Thyroid gland (tissue), 4 donors: ENCODE results near the gene GSG1L.

Experiments used
- CTCF ChIP-seq, 6 experiments: fragments of 200-600 bp in 3 of 6; fragments of 450-650 bp in 3 of 6; sonication (generic) in 3 of 6; IDR thresholded peaks; one replicate each; pipeline ENCODE4 v1.5.1; 2016 to 2019; ENCODE audit warnings: antibody characterized with exemption in 6 of 6, mild to moderate bottlenecking in 2 of 6, inconsistent platforms in 1 of 6, moderate library complexity in 1 of 6
- POLR2A ChIP-seq, 2 donors: fragments of 450-650 bp; IDR thresholded peaks; one replicate each; pipeline ENCODE4 v1.6.1; 2017; ENCODE audit warnings: antibody characterized with exemption in 2 of 2, mild to moderate bottlenecking in 2 of 2, moderate library complexity in 1 of 2

DNA sequence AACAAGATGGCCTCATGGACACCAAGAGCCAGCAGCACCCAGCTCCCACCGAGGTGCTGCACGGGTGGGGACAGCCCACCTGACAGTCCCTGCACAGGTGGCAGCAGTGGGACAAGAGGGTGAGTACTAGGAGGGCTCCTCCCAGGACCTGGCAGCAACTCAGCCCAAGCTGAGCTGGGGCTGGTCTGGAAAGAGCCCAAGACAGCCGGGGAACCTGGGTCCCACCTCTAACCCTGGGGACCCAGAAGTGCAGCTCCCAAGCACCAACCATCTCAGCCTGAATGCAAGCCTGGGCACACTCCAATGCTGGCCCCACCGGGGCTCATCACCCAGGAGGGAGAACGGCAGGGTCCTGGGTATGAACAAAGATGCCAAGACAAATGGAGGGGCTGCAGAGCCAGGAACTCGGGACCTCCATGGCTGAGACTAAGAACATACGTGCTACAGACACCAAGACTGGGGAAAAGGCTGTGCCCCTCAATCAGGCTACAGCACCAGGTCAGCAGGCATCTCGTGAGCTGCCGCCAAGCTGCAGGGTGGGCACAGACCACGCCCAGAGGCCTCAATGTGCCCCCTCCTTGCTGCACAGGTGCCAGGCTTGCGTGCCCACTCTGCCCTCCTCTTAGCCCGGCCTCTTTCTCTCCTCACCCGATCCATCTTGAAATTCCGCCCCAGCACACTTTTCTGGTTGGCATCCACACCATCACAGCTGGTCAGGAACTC is 37.5 kb upstream of the GSG1L start:
- TF ChIP-seq CTCF (IDR thresholded peaks at IDR 0.05) (no peak), POLR2A (IDR thresholded peaks at IDR 0.05) (no peak)
